NCI-H1436 treated with DMSO at 0.1 percent for 48 hours (cell line): ENCODE data around the gene PCDHA10.
A peak's percentile ranks its signal among the peaks of the same experiment; 100 is the strongest.
"Not testable (repeated sequence)": the region's sequence is repeated elsewhere in the genome, so short reads cannot be mapped to it uniquely, and the experiment has no call there.

Source experiments
- DNase-seq: peaks from one replicate; lab custom pipeline; 2025; lab: John Stamatoyannopoulos, UW

The PCDHA10 gene

DNA sequence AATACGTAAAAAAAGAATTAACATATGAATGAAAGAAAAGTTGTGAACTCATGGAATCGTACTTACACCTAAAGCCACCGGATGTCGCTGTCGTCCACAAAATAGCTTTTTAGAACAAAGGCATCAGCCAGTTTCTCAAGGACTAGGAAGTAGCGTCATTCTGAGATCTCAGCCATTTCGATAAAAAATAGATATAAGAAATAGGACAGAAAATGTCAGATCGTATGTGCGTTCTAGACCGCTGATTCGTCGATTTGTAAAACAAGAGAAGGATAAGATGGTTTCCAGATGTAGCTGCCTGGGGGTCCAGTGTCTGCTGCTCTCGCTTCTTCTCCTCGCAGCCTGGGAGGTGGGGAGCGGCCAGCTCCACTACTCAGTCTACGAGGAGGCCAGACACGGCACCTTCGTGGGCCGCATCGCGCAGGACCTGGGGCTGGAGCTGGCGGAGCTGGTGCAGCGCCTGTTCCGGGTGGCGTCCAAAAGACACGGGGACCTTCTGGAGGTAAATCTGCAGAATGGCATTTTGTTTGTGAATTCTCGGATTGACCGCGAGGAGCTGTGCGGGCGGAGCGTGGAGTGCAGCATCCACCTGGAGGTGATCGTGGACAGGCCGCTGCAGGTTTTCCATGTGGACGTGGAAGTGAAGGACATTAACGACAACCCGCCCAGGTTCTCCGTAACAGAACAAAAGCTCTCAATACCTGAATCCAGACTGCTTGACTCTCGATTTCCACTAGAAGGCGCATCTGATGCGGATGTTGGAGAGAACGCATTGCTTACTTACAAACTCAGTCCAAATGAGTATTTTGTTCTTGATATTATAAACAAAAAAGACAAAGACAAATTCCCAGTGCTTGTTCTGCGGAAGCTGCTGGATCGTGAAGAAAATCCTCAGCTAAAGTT, at the start of gene PCDHA10:
PCDHA10 (plus strand) TSS at position 126 of the 903 bp plus-strand sequence; CDS start at position 278, 152 bp downstream.
- no peak for DNase-seq

DNA sequence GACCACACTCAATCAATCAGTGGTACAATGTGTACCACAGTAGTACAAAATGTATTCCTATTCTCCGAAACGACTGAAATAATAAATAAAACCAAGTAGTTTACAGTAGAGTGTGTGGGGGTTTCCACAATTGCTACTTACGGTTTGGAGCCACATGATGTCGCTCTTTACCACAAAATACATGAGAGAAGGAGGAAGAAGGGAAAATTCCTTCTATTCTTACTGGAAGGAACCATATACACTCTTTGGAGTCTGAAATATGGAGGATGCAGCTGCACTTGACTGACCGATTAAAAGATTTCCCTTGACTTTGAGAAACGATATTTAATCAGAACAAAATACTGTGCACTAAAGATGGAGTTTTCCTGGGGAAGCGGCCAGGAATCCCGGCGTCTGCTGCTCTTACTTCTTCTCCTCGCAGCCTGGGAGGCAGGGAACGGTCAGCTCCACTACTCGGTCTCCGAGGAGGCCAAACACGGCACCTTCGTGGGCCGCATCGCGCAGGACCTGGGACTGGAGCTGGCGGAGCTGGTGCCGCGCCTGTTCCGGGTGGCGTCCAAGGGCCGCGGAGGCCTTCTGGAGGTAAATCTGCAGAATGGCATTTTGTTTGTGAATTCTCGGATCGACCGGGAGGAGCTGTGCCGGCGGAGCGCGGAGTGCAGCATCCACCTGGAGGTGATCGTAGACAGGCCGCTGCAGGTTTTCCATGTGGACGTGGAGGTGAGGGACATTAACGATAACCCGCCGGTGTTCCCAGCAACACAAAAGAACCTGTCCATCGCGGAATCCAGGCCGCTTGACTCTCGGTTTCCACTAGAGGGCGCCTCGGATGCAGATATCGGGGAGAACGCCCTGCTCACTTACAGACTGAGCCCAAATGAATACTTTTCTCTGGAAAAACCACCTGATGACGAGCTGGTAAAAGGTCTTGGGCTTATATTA, 48.6 kb upstream of the PCDHA10 start, which contains the start of gene PCDHA4:
PCDHA4 (plus strand) TSS at position 235 of the 942 bp plus-strand sequence.
- no peak for DNase-seq

GRCh38 chr5:140808241-140808888, 47.3 kb upstream of the PCDHA10 start:
- not testable (repeated sequence) for DNase-seq

DNA sequence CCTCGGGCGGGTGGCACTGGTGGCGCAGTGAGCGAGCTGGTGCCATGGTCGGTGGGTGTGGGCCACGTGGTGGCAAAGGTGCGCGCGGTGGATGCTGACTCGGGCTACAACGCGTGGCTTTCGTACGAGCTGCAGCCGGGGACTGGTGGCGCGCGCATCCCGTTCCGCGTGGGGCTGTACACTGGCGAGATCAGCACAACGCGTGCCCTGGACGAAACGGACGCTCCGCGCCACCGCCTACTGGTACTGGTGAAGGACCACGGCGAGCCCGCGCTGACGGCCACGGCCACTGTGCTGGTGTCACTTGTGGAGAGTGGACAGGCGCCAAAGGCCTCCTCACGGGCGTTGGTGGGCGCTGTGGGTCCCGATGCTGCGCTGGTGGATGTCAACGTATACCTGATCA, 46.8 kb upstream of the PCDHA10 start:
- DNase-seq, result no peak

GRCh38 chr5:140821375-140822280, 34.1 kb upstream of the PCDHA10 start, which contains the start of gene PCDHA5:
TSS of gene PCDHA5 (plus strand) at chr5:140821613.
- peak; percentile 34 for DNase-seq

- DNase-seq, result no peak
Observed at GRCh38 chr5:140822281-140822629, 33.4 kb upstream of the PCDHA10 start.

- DNase-seq, result not testable (repeated sequence)
Observed at GRCh38 chr5:140822969-140823368, 32.7 kb upstream of the PCDHA10 start.

DNA sequence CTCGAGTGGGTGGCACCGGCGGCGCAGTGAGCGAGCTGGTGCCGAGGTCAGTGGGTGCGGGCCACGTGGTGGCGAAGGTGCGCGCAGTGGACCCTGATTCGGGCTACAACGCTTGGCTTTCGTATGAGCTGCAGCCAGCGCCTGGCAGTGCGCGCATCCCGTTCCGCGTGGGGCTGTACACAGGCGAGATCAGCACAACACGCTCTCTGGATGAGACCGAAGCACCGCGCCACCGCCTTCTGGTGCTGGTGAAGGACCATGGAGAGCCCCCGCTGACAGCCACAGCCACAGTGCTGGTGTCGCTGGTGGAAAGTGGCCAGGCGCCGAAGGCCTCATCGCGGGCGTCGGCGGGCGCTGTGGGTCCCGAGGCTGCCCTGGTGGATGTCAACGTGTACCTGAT, 32.2 kb upstream of the PCDHA10 start:
- DNase-seq, result no peak

DNA sequence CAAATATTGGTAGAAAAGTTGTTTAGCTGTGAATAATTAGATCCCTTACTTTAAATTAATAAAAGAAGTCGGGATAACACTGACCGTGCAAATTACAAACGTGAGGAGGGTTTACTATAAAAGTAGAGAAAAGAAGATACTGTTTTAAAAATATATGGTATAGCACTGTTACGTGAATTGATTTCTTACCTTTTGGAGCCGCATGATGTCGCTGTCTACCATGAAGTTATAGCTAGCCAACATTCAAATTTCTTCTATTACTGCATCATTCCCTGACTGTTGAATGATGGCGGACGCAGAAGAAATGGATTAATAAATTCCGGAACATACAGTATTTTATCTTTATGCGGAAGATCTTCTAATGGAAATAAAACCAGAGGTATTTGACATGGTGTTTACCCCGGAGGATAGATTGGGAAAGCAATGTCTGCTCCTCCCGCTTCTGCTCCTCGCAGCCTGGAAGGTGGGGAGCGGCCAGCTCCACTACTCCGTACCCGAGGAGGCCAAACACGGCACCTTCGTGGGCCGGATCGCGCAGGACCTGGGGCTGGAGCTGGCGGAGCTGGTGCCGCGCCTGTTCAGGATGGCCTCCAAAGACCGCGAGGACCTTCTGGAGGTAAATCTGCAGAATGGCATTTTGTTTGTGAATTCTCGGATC, 27.9 kb upstream of the PCDHA10 start, which contains the start of gene PCDHA6:
PCDHA6 (plus strand) TSS at position 257 of the 658 bp plus-strand sequence; CDS start at position 389, 132 bp downstream.
- no peak for DNase-seq

GRCh38 chr5:140828362-140828737, 27.3 kb upstream of the PCDHA10 start:
- no peak for DNase-seq

DNA sequence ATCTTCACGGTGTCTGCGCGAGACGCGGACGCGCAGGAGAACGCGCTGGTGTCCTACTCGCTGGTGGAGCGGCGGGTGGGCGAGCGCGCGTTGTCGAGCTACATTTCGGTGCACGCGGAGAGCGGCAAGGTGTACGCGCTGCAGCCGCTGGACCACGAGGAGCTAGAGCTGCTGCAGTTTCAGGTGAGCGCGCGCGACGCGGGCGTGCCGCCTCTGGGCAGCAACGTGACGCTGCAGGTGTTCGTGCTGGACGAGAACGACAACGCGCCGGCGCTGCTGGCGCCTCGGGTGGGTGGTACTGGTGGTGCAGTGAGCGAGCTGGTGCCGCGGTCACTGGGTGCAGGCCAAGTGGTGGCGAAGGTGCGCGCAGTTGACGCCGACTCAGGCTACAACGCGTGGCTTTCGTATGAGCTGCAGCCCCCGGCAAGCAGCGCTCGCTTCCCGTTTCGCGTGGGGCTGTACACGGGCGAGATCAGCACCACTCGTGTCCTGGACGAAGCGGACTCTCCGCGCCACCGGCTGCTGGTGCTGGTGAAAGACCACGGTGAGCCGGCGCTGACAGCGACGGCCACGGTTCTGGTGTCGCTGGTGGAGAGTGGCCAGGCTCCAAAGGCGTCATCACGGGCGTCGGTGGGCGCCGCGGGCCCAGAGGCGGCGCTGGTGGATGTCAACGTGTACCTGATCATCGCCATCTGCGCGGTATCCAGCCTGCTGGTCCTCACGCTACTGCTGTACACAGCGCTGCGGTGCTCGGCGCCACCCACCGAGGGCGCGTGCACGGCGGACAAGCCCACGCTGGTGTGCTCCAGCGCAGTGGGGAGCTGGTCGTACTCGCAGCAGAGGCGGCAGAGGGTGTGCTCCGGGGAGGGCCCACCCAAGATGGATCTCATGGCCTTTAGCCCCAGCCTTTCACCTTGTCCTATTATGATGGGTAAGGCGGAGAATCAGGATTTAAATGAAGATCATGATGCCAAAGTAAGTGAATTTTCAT, 25.9 kb upstream of the PCDHA10 start:
- DNase-seq, result not testable (repeated sequence)

DNA sequence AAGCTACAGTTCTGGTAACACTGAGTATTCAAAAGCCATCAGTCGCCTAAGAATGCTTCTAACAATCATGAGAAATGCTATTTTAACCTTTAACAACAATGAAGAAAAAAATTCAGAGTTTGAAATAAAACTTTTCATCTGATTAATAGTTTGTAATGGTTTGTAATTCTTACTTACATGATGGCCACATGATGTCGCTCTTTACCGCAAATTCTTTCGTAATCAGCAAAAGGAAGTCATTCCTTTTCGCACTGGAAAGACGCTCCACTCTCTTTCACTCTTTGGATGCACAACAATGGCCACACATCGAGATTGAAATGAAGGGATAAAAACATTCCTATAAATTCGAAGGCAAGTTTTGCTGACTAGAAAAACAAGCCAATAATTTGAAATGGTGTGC, 21.7 kb upstream of the PCDHA10 start, which contains the start of gene PCDHA7:
PCDHA7 (plus strand) TSS at position 277 of the 400 bp plus-strand sequence; CDS start at position 392, 115 bp downstream.
- no peak for DNase-seq

GRCh38 chr5:140834439-140835008, 21.2 kb upstream of the PCDHA10 start:
- not testable (repeated sequence) for DNase-seq

- no peak for DNase-seq
Observed at GRCh38 chr5:140835622-140836510, 19.8 kb upstream of the PCDHA10 start.

DNA sequence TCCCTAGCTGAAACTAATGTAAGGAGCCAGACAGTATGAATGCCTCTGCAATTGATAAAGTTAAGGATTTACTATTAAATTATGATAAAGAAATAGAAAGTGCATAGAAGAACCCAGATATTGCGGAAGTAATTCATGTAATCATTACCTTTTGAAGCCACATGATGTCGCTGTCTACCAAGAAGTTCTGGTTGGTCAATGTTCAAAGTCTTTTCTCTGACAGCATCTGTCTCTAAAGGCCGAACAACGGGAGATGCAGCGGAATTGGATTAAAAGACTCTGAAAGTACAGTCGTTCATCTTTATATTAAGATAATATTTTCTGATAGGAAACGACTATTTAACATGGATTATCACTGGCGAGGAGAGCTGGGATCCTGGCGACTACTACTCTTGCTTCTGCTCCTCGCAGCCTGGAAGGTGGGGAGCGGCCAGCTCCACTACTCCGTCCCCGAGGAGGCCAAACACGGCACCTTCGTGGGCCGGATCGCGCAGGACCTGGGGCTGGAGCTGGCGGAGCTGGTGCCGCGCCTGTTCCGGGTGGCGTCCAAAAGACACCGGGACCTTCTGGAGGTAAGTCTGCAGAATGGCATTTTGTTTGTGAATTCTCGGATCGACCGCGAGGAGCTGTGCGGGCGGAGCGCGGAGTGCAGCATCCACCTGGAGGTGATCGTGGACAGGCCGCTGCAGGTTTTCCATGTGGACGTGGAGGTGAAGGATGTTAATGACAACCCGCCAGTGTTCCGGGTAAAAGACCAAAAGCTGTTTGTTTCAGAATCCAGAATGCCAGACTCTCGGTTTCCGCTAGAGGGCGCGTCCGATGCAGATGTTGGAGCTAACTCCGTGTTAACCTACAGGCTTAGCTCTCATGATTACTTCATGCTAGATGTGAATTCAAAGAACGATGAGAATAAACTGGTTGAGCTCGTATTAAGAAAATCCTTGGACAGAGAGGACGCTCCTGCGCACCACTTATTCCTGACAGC, 14.4 kb upstream of the PCDHA10 start, which contains the start of gene PCDHA8:
PCDHA8 (plus strand) TSS at position 210 of the 985 bp plus-strand sequence; CDS start at position 345, 135 bp downstream.
- DNase-seq, result no peak
